Activated T-cell treated with anti-CD3 and anti-CD28 coated beads, Interleukin-2, amount 50 U/mL, for 24 hours (primary cell): Measurements from ENCODE around the gene ABCC12.
A peak's percentile ranks its signal among the peaks of the same experiment; 100 is the strongest.

Experiments used
- DNase-seq: peaks from one replicate; pipeline ENCODE4 v3.0.0-alpha.2; 2020
- H3K27ac Mint-ChIP-seq: 2 replicates; pipeline ENCODE4 v1.8.0; 2020; ENCODE audit warnings: mild to moderate bottlenecking, mixed read lengths
- H3K27me3 Mint-ChIP-seq: 2 replicates; pipeline ENCODE4 v1.8.0; 2020; ENCODE audit warnings: mixed read lengths
- H3K36me3 Mint-ChIP-seq: 2 replicates; pipeline ENCODE4 v1.8.0; 2020; ENCODE audit warnings: low read depth, mixed read lengths
- H3K4me1 Mint-ChIP-seq: 2 replicates; pipeline ENCODE4 v1.8.0; 2020; ENCODE audit warnings: low read depth, mixed read lengths
- H3K4me3 Mint-ChIP-seq: 2 replicates; pipeline ENCODE4 v1.8.0; 2020; ENCODE audit warnings: mild to moderate bottlenecking, moderate library complexity, mixed read lengths
- H3K9me3 Mint-ChIP-seq: 2 replicates; pipeline ENCODE4 v1.8.0; 2020; ENCODE audit warnings: mixed read lengths

Gene ABCC12

DNA sequence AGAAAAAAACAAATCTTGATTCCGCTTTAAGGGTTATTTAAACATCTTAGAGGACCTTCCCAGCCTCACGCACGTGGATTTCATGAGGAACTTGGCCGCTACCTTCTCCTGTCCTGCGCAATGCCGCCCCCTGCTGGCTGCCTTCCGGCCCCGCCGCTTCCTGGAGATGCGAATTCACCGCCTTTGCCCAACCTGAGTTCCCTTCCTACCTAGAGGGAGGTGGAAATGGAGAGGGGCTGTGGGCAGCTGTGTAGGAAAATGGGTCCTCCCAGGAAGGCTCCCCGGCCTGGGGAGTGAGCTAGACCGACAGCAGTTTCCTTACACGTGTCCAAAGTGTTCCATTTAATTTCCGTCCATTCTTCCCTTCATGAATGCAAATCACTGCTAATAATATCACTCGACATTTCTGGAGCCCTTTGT lies 1.0 kb upstream of the ABCC12 start:
- H3K36me3 Mint-ChIP-seq: no peaks in the 10 kb centered on the region
- H3K27me3 Mint-ChIP-seq: peaks cover 39% of the 10 kb centered on the region
- DNase-seq: peak; percentile 90
- peak overlapping the region; percentile 26 for H3K27ac Mint-ChIP-seq
- no peaks in the 10 kb centered on the region for H3K9me3 Mint-ChIP-seq
- peaks cover 28% of the 10 kb centered on the region for H3K4me1 Mint-ChIP-seq
- H3K4me3 Mint-ChIP-seq: no peak overlapping the region

DNA sequence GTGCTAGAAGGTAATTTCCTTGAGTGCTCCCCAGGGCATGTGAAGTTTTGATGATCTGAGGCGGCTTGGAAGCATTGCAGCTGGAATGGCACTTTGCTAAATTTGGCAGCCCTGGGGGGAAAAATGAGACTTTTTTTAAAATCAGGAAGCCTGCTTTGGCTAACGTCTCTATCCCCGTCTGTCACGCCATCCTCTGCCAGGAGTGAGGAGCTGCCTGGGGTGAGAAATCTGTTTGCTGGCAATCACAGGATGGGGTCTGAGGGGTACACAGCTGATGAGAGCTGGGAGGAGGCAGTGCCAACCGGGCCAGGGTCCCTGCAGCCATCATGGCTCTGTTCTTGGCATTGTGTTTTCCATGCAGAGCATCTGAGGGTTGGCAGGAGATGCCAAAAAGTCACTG lies 2.0 kb downstream of the ABCC12 start:
- Mint-ChIP-seq H3K27me3 (peaks cover 45% of the 10 kb centered on the region), H3K27ac (no peak overlapping the region), H3K4me3 (no peak overlapping the region), H3K36me3 (no peaks in the 10 kb centered on the region), H3K4me1 (peaks cover 22% of the 10 kb centered on the region), H3K9me3 (no peaks in the 10 kb centered on the region)
- DNase-seq: no peak

- Mint-ChIP-seq H3K27ac (no peak overlapping the region), H3K36me3 (no peaks in the 10 kb centered on the region), H3K4me3 (no peak overlapping the region), H3K27me3 (peaks cover 57% of the 10 kb centered on the region), H3K9me3 (peaks cover 3% of the 10 kb centered on the region), H3K4me1 (peaks cover 6% of the 10 kb centered on the region)
- no peak for DNase-seq
Measured at GRCh38 chr16:48152226-48152625, 3.6 kb downstream of the ABCC12 start.

- DNase-seq: no peak
- H3K27ac Mint-ChIP-seq: no peak overlapping the region
- peaks cover 58% of the 10 kb centered on the region for H3K27me3 Mint-ChIP-seq
- H3K4me3 Mint-ChIP-seq: no peak overlapping the region
- peaks cover 3% of the 10 kb centered on the region for H3K9me3 Mint-ChIP-seq
- H3K4me1 Mint-ChIP-seq: no peaks in the 10 kb centered on the region
- no peaks in the 10 kb centered on the region for H3K36me3 Mint-ChIP-seq
Measured at GRCh38 chr16:48150707-48151106, 5.1 kb downstream of the ABCC12 start.

- no peaks in the 10 kb centered on the region for H3K36me3 Mint-ChIP-seq
- H3K4me3 Mint-ChIP-seq: no peak overlapping the region
- H3K4me1 Mint-ChIP-seq: no peaks in the 10 kb centered on the region
- peaks cover 47% of the 10 kb centered on the region for H3K27me3 Mint-ChIP-seq
- no peak for DNase-seq
- no peak overlapping the region for H3K27ac Mint-ChIP-seq
- H3K9me3 Mint-ChIP-seq: peaks cover 3% of the 10 kb centered on the region
Measured at GRCh38 chr16:48146710-48147109, 9.1 kb downstream of the ABCC12 start.

DNA sequence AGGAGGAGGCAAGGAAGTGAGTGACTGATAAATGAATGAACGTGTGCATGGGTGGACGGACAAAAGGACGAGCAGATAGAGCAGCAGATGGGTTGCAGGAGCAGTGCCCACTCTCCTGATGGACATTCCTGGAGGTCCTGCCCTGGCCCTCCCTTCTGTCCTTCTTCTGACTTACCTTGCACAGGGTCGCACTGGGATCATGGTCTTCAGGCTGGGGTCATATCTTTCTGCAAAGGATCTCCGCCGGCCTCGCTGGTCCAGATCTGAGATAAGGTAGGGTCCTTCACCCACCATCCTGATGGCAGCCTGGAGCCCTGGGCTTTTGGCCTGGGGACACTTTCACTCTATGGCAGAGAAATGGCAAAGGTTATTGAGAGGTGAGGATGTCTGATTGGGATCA lies 9.7 kb downstream of the ABCC12 start:
- no peaks in the 10 kb centered on the region for H3K36me3 Mint-ChIP-seq
- H3K4me3 Mint-ChIP-seq: no peak overlapping the region
- peaks cover 3% of the 10 kb centered on the region for H3K9me3 Mint-ChIP-seq
- no peak for DNase-seq
- no peak overlapping the region for H3K27ac Mint-ChIP-seq
- H3K27me3 Mint-ChIP-seq: peaks cover 47% of the 10 kb centered on the region
- no peaks in the 10 kb centered on the region for H3K4me1 Mint-ChIP-seq

GRCh38 chr16:48143812-48144368 lies 11.9 kb downstream of the ABCC12 start:
- no peaks in the 10 kb centered on the region for H3K4me1 Mint-ChIP-seq
- no peak overlapping the region for H3K27ac Mint-ChIP-seq
- H3K4me3 Mint-ChIP-seq: no peak overlapping the region
- no peak for DNase-seq
- H3K9me3 Mint-ChIP-seq: peaks cover 3% of the 10 kb centered on the region
- peaks cover 36% of the 10 kb centered on the region for H3K27me3 Mint-ChIP-seq
- no peaks in the 10 kb centered on the region for H3K36me3 Mint-ChIP-seq

DNA sequence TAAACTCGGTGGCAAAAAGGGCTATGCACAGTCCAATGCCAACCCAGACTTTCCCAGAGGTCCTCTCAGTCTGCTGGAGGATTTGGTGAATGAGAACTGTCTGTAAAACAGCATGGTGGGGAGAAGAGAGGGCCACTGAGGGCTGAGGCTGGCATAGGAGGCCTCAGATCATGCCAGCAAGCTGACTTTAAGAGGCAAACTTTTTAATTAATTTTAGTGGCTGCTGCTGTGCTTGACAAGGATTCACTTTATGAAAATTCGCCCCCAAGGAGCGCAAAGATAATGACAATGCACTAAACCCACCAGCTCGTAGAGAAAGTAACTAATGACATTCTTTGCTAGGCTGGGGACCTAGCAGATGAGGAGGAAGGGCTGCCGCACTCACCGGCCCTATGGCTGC lies 15.0 kb downstream of the ABCC12 start:
- Mint-ChIP-seq H3K36me3 (no peaks in the 10 kb centered on the region), H3K9me3 (no peaks in the 10 kb centered on the region), H3K27me3 (peaks cover 21% of the 10 kb centered on the region), H3K4me1 (no peaks in the 10 kb centered on the region), H3K27ac (no peak overlapping the region), H3K4me3 (no peak overlapping the region)
- no peak for DNase-seq

- H3K36me3 Mint-ChIP-seq: no peaks in the 10 kb centered on the region
- no peak overlapping the region for H3K27ac Mint-ChIP-seq
- H3K27me3 Mint-ChIP-seq: peaks cover 18% of the 10 kb centered on the region
- H3K4me1 Mint-ChIP-seq: no peaks in the 10 kb centered on the region
- H3K4me3 Mint-ChIP-seq: no peak overlapping the region
- DNase-seq: no peak
- no peaks in the 10 kb centered on the region for H3K9me3 Mint-ChIP-seq
Measured at GRCh38 chr16:48139517-48139916, 16.3 kb downstream of the ABCC12 start.

GRCh38 chr16:48138543-48138942 lies 17.2 kb downstream of the ABCC12 start:
- Mint-ChIP-seq H3K36me3 (no peaks in the 10 kb centered on the region), H3K9me3 (no peaks in the 10 kb centered on the region), H3K4me3 (no peak overlapping the region), H3K27me3 (peaks cover 16% of the 10 kb centered on the region), H3K27ac (no peak overlapping the region), H3K4me1 (no peaks in the 10 kb centered on the region)
- no peak for DNase-seq

GRCh38 chr16:48137822-48138221 lies 18.0 kb downstream of the ABCC12 start:
- Mint-ChIP-seq H3K36me3 (no peaks in the 10 kb centered on the region), H3K4me3 (no peak overlapping the region), H3K27me3 (peaks cover 13% of the 10 kb centered on the region), H3K4me1 (no peaks in the 10 kb centered on the region), H3K9me3 (no peaks in the 10 kb centered on the region), H3K27ac (no peak overlapping the region)
- no peak for DNase-seq

DNA sequence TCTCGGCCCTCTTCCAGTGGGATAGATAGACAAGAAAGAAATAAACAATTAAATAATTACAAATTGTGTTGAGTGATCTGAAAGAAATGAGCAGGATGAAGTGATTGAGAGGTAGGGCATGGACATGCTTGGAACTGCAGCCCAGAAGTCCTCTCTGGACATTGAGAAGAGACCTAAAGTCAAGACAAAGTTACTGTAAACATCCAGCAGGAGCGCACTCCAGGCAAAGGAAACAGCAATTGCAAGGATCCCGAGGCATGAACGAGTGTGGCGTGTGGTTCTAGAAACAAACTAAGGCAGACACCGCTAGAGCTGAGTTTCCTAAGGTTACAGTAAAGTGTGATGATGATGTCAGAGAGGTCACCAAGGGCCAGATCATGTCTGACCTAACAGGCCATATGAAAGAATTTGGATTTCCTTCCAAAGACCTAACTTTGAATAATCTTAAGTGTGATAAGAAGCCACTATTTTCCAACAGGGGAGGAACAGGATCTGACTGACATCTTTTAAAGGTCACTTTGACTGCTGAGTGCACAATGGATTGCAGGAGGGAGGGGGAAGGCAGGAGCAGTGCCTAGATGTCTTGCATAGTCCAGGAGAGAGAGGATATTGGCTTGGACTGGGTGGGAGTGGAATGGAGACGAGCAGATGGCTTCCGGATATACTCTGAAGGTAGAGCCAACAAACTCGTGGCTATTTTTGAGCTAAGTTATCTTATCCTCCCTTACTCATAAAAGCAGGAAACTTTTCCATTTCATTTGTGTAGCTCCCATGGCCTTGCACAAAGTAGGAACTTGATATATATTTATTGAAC lies 19.0 kb downstream of the ABCC12 start:
- Mint-ChIP-seq H3K27ac (no peak overlapping the region), H3K4me3 (no peak overlapping the region), H3K9me3 (no peaks in the 10 kb centered on the region), H3K4me1 (no peaks in the 10 kb centered on the region), H3K27me3 (peaks cover 9% of the 10 kb centered on the region), H3K36me3 (no peaks in the 10 kb centered on the region)
- DNase-seq: no peak

GRCh38 chr16:48133455-48134211 lies 22.2 kb downstream of the ABCC12 start:
- DNase-seq: no peak
- H3K27ac Mint-ChIP-seq: no peak overlapping the region
- H3K36me3 Mint-ChIP-seq: no peaks in the 10 kb centered on the region
- no peaks in the 10 kb centered on the region for H3K4me1 Mint-ChIP-seq
- no peak overlapping the region for H3K4me3 Mint-ChIP-seq
- peaks cover 15% of the 10 kb centered on the region for H3K27me3 Mint-ChIP-seq
- H3K9me3 Mint-ChIP-seq: no peaks in the 10 kb centered on the region

GRCh38 chr16:48132696-48133095 lies 23.1 kb downstream of the ABCC12 start:
- H3K4me1 Mint-ChIP-seq: no peaks in the 10 kb centered on the region
- H3K27ac Mint-ChIP-seq: no peak overlapping the region
- no peak for DNase-seq
- peaks cover 12% of the 10 kb centered on the region for H3K27me3 Mint-ChIP-seq
- no peaks in the 10 kb centered on the region for H3K36me3 Mint-ChIP-seq
- H3K4me3 Mint-ChIP-seq: no peak overlapping the region
- no peaks in the 10 kb centered on the region for H3K9me3 Mint-ChIP-seq
